GM12878 (cell line): ENCODE data around the gene LSM3. TPM values are rescaled to one million over a fixed set of nuclear protein-coding genes. Genes with fewer than 3 reads are reported as not detected.

Experiments used
- ATAC-seq: fragments of 200-7000 bp; cut with Tn5 transposase; 3 replicates; pipeline ENCODE4 v1.9.1; 2020; ENCODE audit warnings: mild to moderate bottlenecking, moderate library complexity
- BruUV-seq: library from RNA; stranded (reverse); fragments of 400-500 nt; replicated peaks from 2 replicates; lab custom pipeline; 2021; lab: Mats Ljungman, UMichigan
- CTCF ChIA-PET: fragments of 300-600 bp; sonication (Branson Sonifier 250); formaldehyde crosslinking; extraction: SDS; loops from one replicate; lab custom pipeline; 2021; ENCODE audit warnings: inconsistent platforms; lab: Yijun Ruan, JAX
- POLR2A ChIA-PET: fragments of 350-600 bp; formaldehyde crosslinking; extraction: SDS; loops from one replicate; lab custom pipeline; 2021; ENCODE audit warnings: inconsistent platforms; lab: Charles Lee
- RAD21 ChIA-PET: fragments of 300-600 bp; sonication (Branson Sonifier 250); formaldehyde crosslinking; loops from one replicate; lab custom pipeline; 2023; ENCODE audit warnings: antibody characterized with exemption; ENCODE audit not compliant: unreplicated experiment; lab: Charles Lee
- SMC1A ChIA-PET: fragments of 300-600 bp; sonication (Branson Sonifier 250); formaldehyde crosslinking; loops from one replicate; lab custom pipeline; 2023; ENCODE audit not compliant: unreplicated experiment, uncharacterized antibody; lab: Charles Lee
- DNase-seq: peaks from one replicate; pipeline ENCODE4 v3.0.0-alpha.2; 2011; ENCODE audit warnings: low read depth, low spot score
- FAIRE-seq: peaks from 3 replicates; lab custom pipeline; 2011; peaks lifted over from hg19 to GRCh38; lab: Jason Lieb, UNC
- H2AFZ ChIP-seq: 2 replicates; pipeline ENCODE4 v1.6.0; 2011; ENCODE audit warnings: low read depth, low read length, control low read depth; ENCODE audit not compliant: control insufficient read depth
- H3K27ac ChIP-seq: 2 replicates; pipeline ENCODE4 v1.5.1; 2011; ENCODE audit warnings: control low read depth; ENCODE audit not compliant: control insufficient read depth, insufficient read depth
- H3K27me3 ChIP-seq, 2 experiments: replicated peaks in 1 of 2; 2 replicates each; pipeline versions ENCODE4 v1.6.0 to v1.6.1; 2011; ENCODE audit warnings: low read length in 1 of 2; ENCODE audit not compliant: control insufficient read depth in 2 of 2, insufficient read depth in 2 of 2
- H3K36me3 ChIP-seq, 2 experiments: 2 replicates each; pipeline ENCODE4 v1.5.1; 2011; ENCODE audit warnings: low read length in 1 of 2; ENCODE audit not compliant: control insufficient read depth in 2 of 2, insufficient read depth in 2 of 2
- H3K4me1 ChIP-seq: 2 replicates; pipeline ENCODE4 v1.6.1; 2011; ENCODE audit warnings: mild to moderate bottlenecking, low read length, moderate library complexity, mixed read lengths; ENCODE audit not compliant: control insufficient read depth, insufficient read depth
- H3K4me2 ChIP-seq: 2 replicates; pipeline ENCODE4 v1.6.0; 2011; ENCODE audit warnings: control low read depth; ENCODE audit not compliant: control insufficient read depth, insufficient read depth
- H3K4me3 ChIP-seq: fragments of 200-600 bp; sonication (generic); 2 replicates; pipeline ENCODE4 v1.5.1; 2016
- H3K79me2 ChIP-seq: 2 replicates; pipeline ENCODE4 v1.6.0; 2011; ENCODE audit warnings: low read length; ENCODE audit not compliant: control insufficient read depth, insufficient read depth
- H3K9ac ChIP-seq: 2 replicates; pipeline ENCODE4 v1.8.0; 2011; ENCODE audit warnings: low read length, control low read depth, mixed read lengths; ENCODE audit not compliant: control insufficient read depth, insufficient read depth
- H3K9me3 ChIP-seq: replicated peaks from 3 replicates; pipeline ENCODE4 v1.5.1; 2011; ENCODE audit warnings: mild to moderate bottlenecking, low read length; ENCODE audit not compliant: control insufficient read depth, insufficient read depth
- H4K20me1 ChIP-seq: 2 replicates; pipeline ENCODE4 v1.6.0; 2011; ENCODE audit not compliant: control insufficient read depth, insufficient read depth
- CBFB ChIP-seq: IDR thresholded peaks from 2 replicates; pipeline ENCODE4 v1.6.1; 2016; ENCODE audit warnings: antibody characterized with exemption, low read depth
- HDGF ChIP-seq: fragments of 450-650 bp; IDR thresholded peaks from 2 replicates; pipeline ENCODE4 v1.6.1; 2016; ENCODE audit warnings: antibody characterized with exemption
- IKZF1 ChIP-seq: fragments of 450-650 bp; conservative IDR thresholded peaks from 2 replicates; pipeline ENCODE4 v1.6.1; 2017; ENCODE audit warnings: antibody characterized with exemption, mild to moderate bottlenecking
- NFYB ChIP-seq: IDR thresholded peaks from 2 replicates; pipeline ENCODE4 v1.6.1; 2011; ENCODE audit warnings: low read depth, mild to moderate bottlenecking, low read length, improper control_type of control experiment, moderate library complexity; ENCODE audit not compliant: insufficient read depth
- RAD21 ChIP-seq: IDR thresholded peaks from 2 replicates; pipeline ENCODE4 v1.6.1; 2011; ENCODE audit warnings: mild to moderate bottlenecking, low read depth, low read length, moderate library complexity; ENCODE audit not compliant: insufficient read depth
- SMARCA5 ChIP-seq: fragments of 450-650 bp; IDR thresholded peaks from 2 replicates; pipeline ENCODE4 v1.6.1; 2017; ENCODE audit warnings: mild to moderate bottlenecking
- YY1 ChIP-seq: IDR thresholded peaks from 2 replicates; pipeline ENCODE4 v1.6.1; 2011; ENCODE audit warnings: low read depth, mild to moderate bottlenecking, low read length
- WGBS: methylation state at CpG from one replicate; pipeline ENCODE4 v1.1.6; 2016; ENCODE audit warnings: low lambda C conversion rate; ENCODE audit not compliant: insufficient replicate concordance, insufficient coverage; ENCODE audit errors: missing lambda C conversion rate; 5-methylcytosine and 5-hydroxymethylcytosine counted together
- in situ Hi-C: fragments of 300-500 bp; cut with MboI; formaldehyde crosslinking; loops from 9 replicates; pipeline ENCODE4 v1.14.3; 2018; ENCODE audit warnings: mixed read lengths
- intact Hi-C: fragments of 100-400 bp; cut with micrococcal nuclease; formaldehyde crosslinking; loops from one replicate; pipeline ENCODE4 v1.14.2; 2022; ENCODE audit not compliant: unreplicated experiment
- polyA plus RNA-seq, 11 experiments: library from polyadenylated mRNA; depleted of rRNA in 4 of 11; unstranded in 6 of 11; stranded (reverse) in 5 of 11; fragments of >200 nt; fragmentation: Nextera tagmentation in 4 of 11; fragmentation: Illumina TruSeq in 1 of 11; extraction: Ambion mirVana in 4 of 11; extraction: Trizol in 1 of 11; gene quantifications; 1 replicate in 1 of 11; 2 replicates in 10 of 11; pipeline versions ENCODE4 v1.2.1 to v1.2.3, GENCODE V29; 2011 to 2016; ENCODE audit warnings: inconsistent platforms in 2 of 11, missing spikeins in 2 of 11, low read depth in 1 of 11
- total RNA-seq, 4 experiments: library from RNA; depleted of rRNA in 3 of 4; stranded (reverse); fragments of >200 nt in 3 of 4; fragmentation: Illumina TruSeq in 1 of 4; extraction: Trizol in 1 of 4; gene quantifications; 2 replicates each; pipeline versions ENCODE4 v1.2.1 to v1.2.3, GENCODE V29; 2013 to 2021
- TF ChIP-seq, protein P1 (sequence below): IDR thresholded peaks from 2 replicates; pipeline ENCODE4 v1.6.1; 2012; ENCODE audit warnings: mild to moderate bottlenecking, low read depth, low read length
- TF ChIP-seq, protein P2 (sequence below): IDR thresholded peaks from 2 replicates; pipeline ENCODE4 v1.6.1; 2011; ENCODE audit warnings: borderline replicate concordance, low read depth, mild to moderate bottlenecking, moderate library complexity, mixed read lengths, low read length; ENCODE audit not compliant: insufficient read depth; ENCODE audit errors: extremely low read length

Gene LSM3
- total and polyA plus RNA-seq, 10 of the 15 experiments (the other 5 are each of a cell fraction or from before 2014, with no cell fraction given), result 15.5 to 111 (median 29.1) TPM

DNA sequence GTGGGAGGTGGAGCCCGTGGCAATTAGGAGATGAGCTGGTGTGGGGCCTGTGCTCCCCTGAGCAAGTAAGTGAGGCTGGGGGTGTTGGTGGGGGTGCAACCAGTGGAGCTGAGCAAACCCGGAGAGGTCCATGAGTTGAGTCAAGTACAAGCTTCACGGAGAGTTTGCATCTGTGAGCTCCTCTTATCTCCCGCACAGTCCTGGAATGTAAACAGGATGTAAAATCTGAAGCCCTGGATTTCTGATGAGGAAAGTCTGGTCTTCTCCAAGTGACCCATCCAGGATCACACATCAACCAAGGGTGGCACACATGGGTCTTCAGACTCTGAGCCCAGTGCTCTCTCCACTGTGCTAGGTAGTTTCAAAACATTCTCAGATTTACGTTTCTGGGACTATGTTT, 67.8 kb downstream of the LSM3 start:
- no peaks in the 10 kb centered on the region; the same call in 1 of the 2 replicates for H4K20me1 ChIP-seq
- peaks cover 0 to 2% of the 10 kb centered on the region in 2 experiments; a peak in 1 of 4 replicates for H3K27me3 ChIP-seq
- no peaks in the 10 kb centered on the region for H3K79me2 ChIP-seq
- ChIA-PET CTCF (interaction anchor here (1.1 to 1.5 kb wide), 2 partner anchors 15 to 43 kb away, joined by 3 to 6 read pairs; no protein-coding TSS in a partner anchor), POLR2A (no interaction called here), SMC1A (no interaction called here), RAD21 (no interaction called here)
- no peak overlapping the region for H3K27ac ChIP-seq
- DNase-seq (no peak), ATAC-seq (no peak), FAIRE-seq (no peak)
- H3K36me3 ChIP-seq, result no peaks in the 10 kb centered on the region
- BruUV-seq, result no TSS peak
- H3K4me1 ChIP-seq, result no peaks in the 10 kb centered on the region
- no peak overlapping the region for H3K4me2 ChIP-seq
- in situ Hi-C loops, result no loop called here
- H3K9me3 ChIP-seq, result no peaks in the 10 kb centered on the region
- 45% methylated on average over 5 of the region's 5 CpGs for WGBS
- no peak overlapping the region for H3K4me3 ChIP-seq
- H3K9ac ChIP-seq, result no peak overlapping the region
- no peak overlapping the region for H2AFZ ChIP-seq
- TF ChIP-seq YY1 (no peak), NFYB (no peak), SMARCA5 (no peak), HDGF (no peak), CBFB (no peak), RAD21 (no peak), IKZF1 (no peak)
- TF ChIP-seq, protein P1, sequence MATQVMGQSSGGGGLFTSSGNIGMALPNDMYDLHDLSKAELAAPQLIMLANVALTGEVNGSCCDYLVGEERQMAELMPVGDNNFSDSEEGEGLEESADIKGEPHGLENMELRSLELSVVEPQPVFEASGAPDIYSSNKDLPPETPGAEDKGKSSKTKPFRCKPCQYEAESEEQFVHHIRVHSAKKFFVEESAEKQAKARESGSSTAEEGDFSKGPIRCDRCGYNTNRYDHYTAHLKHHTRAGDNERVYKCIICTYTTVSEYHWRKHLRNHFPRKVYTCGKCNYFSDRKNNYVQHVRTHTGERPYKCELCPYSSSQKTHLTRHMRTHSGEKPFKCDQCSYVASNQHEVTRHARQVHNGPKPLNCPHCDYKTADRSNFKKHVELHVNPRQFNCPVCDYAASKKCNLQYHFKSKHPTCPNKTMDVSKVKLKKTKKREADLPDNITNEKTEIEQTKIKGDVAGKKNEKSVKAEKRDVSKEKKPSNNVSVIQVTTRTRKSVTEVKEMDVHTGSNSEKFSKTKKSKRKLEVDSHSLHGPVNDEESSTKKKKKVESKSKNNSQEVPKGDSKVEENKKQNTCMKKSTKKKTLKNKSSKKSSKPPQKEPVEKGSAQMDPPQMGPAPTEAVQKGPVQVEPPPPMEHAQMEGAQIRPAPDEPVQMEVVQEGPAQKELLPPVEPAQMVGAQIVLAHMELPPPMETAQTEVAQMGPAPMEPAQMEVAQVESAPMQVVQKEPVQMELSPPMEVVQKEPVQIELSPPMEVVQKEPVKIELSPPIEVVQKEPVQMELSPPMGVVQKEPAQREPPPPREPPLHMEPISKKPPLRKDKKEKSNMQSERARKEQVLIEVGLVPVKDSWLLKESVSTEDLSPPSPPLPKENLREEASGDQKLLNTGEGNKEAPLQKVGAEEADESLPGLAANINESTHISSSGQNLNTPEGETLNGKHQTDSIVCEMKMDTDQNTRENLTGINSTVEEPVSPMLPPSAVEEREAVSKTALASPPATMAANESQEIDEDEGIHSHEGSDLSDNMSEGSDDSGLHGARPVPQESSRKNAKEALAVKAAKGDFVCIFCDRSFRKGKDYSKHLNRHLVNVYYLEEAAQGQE, result no peak
- TF ChIP-seq, protein P2, sequence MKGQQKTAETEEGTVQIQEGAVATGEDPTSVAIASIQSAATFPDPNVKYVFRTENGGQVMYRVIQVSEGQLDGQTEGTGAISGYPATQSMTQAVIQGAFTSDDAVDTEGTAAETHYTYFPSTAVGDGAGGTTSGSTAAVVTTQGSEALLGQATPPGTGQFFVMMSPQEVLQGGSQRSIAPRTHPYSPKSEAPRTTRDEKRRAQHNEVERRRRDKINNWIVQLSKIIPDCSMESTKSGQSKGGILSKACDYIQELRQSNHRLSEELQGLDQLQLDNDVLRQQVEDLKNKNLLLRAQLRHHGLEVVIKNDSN, result no peak
- intact Hi-C loops, result no loop called here
